Naive B cell (primary cell): ENCODE measurements around the gene PANK4. TPM values are rescaled to one million over a fixed set of nuclear protein-coding genes. Genes with fewer than 3 reads are reported as not detected.

Source experiments
- ATAC-seq, 2 donors: fragments of 150-1000 bp; cut with Tn5 transposase; 2 replicates each; pipeline ENCODE4 v1.10.0; 2021; ENCODE audit warnings: low read depth in 2 of 2, mild to moderate bottlenecking in 2 of 2, moderate library complexity in 2 of 2
- DNase-seq: peaks from one replicate; pipeline ENCODE4 v3.0.0; 2022
- H3K27ac Mint-ChIP-seq, 6 donors: one replicate each; pipeline ENCODE4 v1.8.0; 2020 to 2022; ENCODE audit warnings: mild to moderate bottlenecking in 6 of 6, mixed read lengths in 6 of 6, moderate library complexity in 5 of 6, inconsistent platforms in 2 of 6
- H3K27me3 Mint-ChIP-seq, 3 donors: one replicate each; pipeline ENCODE4 v1.8.0; 2021 to 2022; ENCODE audit warnings: mixed read lengths in 3 of 3, mild to moderate bottlenecking in 1 of 3
- H3K36me3 Mint-ChIP-seq, 2 donors: one replicate each; pipeline ENCODE4 v1.8.0; 2020 to 2022; ENCODE audit warnings: mixed read lengths in 2 of 2, inconsistent platforms in 1 of 2, mild to moderate bottlenecking in 1 of 2
- H3K4me1 Mint-ChIP-seq, 3 donors: one replicate each; pipeline ENCODE4 v1.8.0; 2020 to 2022; ENCODE audit warnings: mixed read lengths in 3 of 3, inconsistent platforms in 1 of 3, mild to moderate bottlenecking in 1 of 3, moderate library complexity in 1 of 3
- H3K4me3 Mint-ChIP-seq, 8 donors: one replicate each; pipeline ENCODE4 v1.8.0; 2020 to 2022; ENCODE audit warnings: mild to moderate bottlenecking in 8 of 8, mixed read lengths in 8 of 8, moderate library complexity in 8 of 8, inconsistent platforms in 2 of 8
- H3K9me3 Mint-ChIP-seq, 7 donors: one replicate each; pipeline ENCODE4 v1.8.0; 2020 to 2022; ENCODE audit warnings: mixed read lengths in 7 of 7, mild to moderate bottlenecking in 5 of 7, inconsistent platforms in 2 of 7, moderate library complexity in 1 of 7
- polyA plus RNA-seq, 6 donors: library from polyadenylated mRNA; unstranded; fragments of 300-500 nt; fragmentation: Illumina TruSeq; gene quantifications; one replicate each; pipeline ENCODE4 v1.2.3, GENCODE V29; 2021; ENCODE audit warnings: low read depth in 6 of 6

Gene PANK4
- polyA plus RNA-seq, 6 donors from 2014 or later, result 8.6 to 22.2 (median 9.9) TPM

- Mint-ChIP-seq H3K27me3 (peaks cover 0 to 28% (median 5%) of the 10 kb centered on the region in 3 donors), H3K27ac (peak overlapping the region in 2 of 6 donors; percentile 36 to 69), H3K36me3 (no peaks in the 10 kb centered on the region), H3K4me3 (peak overlapping the region; percentile 25 to 99 (median 50)), H3K9me3 (no peaks in the 10 kb centered on the region), H3K4me1 (peaks cover 15 to 41% (median 41%) of the 10 kb centered on the region in 3 donors)
- DNase-seq (no peak), ATAC-seq (no peak)
Observed at GRCh38 chr1:2527556-2527860, 1.1 kb upstream of the PANK4 start.

GRCh38 chr1:2526824-2527555 lies 594 bp upstream of the PANK4 start:
- Mint-ChIP-seq H3K36me3 (no peaks in the 10 kb centered on the region), H3K4me1 (peaks cover 16 to 41% (median 41%) of the 10 kb centered on the region in 3 donors), H3K27me3 (peaks cover 0 to 25% (median 5%) of the 10 kb centered on the region in 3 donors), H3K9me3 (no peaks in the 10 kb centered on the region), H3K4me3 (peak overlapping the region; percentile 33 to 99 (median 72)), H3K27ac (peak overlapping the region in 4 of 6 donors; percentile 6 to 92 (median 52))
- no peak for DNase-seq
- ATAC-seq, result no peak

- Mint-ChIP-seq H3K9me3 (no peaks in the 10 kb centered on the region), H3K4me1 (peaks cover 16 to 41% (median 39%) of the 10 kb centered on the region in 3 donors), H3K4me3 (peak overlapping the region; percentile 83 to 99 (median 98)), H3K27ac (peak overlapping the region in 4 of 6 donors; percentile 30 to 73 (median 50)), H3K36me3 (no peaks in the 10 kb centered on the region), H3K27me3 (peaks cover 0 to 11% (median 5%) of the 10 kb centered on the region in 3 donors)
- no peak for DNase-seq
- ATAC-seq, result no peak
Observed at GRCh38 chr1:2525572-2525919, 850 bp downstream of the PANK4 start.

GRCh38 chr1:2523891-2524609 lies 2.3 kb downstream of the PANK4 start:
- DNase-seq, result no peak
- Mint-ChIP-seq H3K27me3 (peaks cover 0 to 11% (median 4%) of the 10 kb centered on the region in 3 donors), H3K36me3 (peaks cover 0 to 3% of the 10 kb centered on the region in 2 donors), H3K4me1 (peaks cover 16 to 40% (median 38%) of the 10 kb centered on the region in 3 donors), H3K4me3 (peak overlapping the region; percentile 83 to 99 (median 98)), H3K27ac (peak overlapping the region in 3 of 6 donors; percentile 24 to 68 (median 64)), H3K9me3 (no peaks in the 10 kb centered on the region)
- no peak for ATAC-seq

GRCh38 chr1:2523191-2523890 lies 3.1 kb downstream of the PANK4 start:
- no peaks in the 10 kb centered on the region for H3K9me3 Mint-ChIP-seq
- ATAC-seq, result no peak
- H3K27me3 Mint-ChIP-seq, result peaks cover 0 to 11% (median 0%) of the 10 kb centered on the region in 3 donors
- H3K27ac Mint-ChIP-seq, result no peak overlapping the region
- H3K4me3 Mint-ChIP-seq, result peak overlapping the region in 4 of 8 donors; percentile 22 to 97 (median 72)
- DNase-seq, result no peak
- peaks cover 16 to 35% (median 32%) of the 10 kb centered on the region in 3 donors for H3K4me1 Mint-ChIP-seq
- peaks cover 0 to 7% of the 10 kb centered on the region in 2 donors for H3K36me3 Mint-ChIP-seq

GRCh38 chr1:2522230-2522629 lies 4.2 kb downstream of the PANK4 start:
- H3K27me3 Mint-ChIP-seq, result peaks cover 0 to 6% (median 0%) of the 10 kb centered on the region in 3 donors

GRCh38 chr1:2520806-2521205 lies 5.6 kb downstream of the PANK4 start:
- H3K27me3 Mint-ChIP-seq, result no peaks in the 10 kb centered on the region
- no peak overlapping the region for H3K27ac Mint-ChIP-seq
- DNase-seq, result no peak
- peaks cover 11 to 24% (median 24%) of the 10 kb centered on the region in 3 donors for H3K4me1 Mint-ChIP-seq
- H3K4me3 Mint-ChIP-seq, result no peak overlapping the region
- peaks cover 0 to 7% of the 10 kb centered on the region in 2 donors for H3K36me3 Mint-ChIP-seq
- H3K9me3 Mint-ChIP-seq, result no peaks in the 10 kb centered on the region
- ATAC-seq, result no peak

More at GRCh38 chr1:2522230-2522629, 4.2 kb downstream of the PANK4 start:
- H3K36me3 Mint-ChIP-seq, result peaks cover 0 to 7% of the 10 kb centered on the region in 2 donors
- peak overlapping the region in 1 of 8 donors; percentile 76 for H3K4me3 Mint-ChIP-seq
- H3K9me3 Mint-ChIP-seq, result no peaks in the 10 kb centered on the region
- H3K4me1 Mint-ChIP-seq, result peaks cover 16 to 30% (median 30%) of the 10 kb centered on the region in 3 donors
- H3K27ac Mint-ChIP-seq, result peak overlapping the region in 1 of 6 donors; percentile 54
- DNase-seq (no peak), ATAC-seq (no peak)

GRCh38 chr1:2520206-2520605 lies 6.2 kb downstream of the PANK4 start:
- no peak for ATAC-seq
- Mint-ChIP-seq H3K4me3 (no peak overlapping the region), H3K27ac (no peak overlapping the region), H3K9me3 (no peaks in the 10 kb centered on the region), H3K27me3 (no peaks in the 10 kb centered on the region), H3K36me3 (peaks cover 0 to 7% of the 10 kb centered on the region in 2 donors), H3K4me1 (peaks cover 9 to 21% (median 20%) of the 10 kb centered on the region in 3 donors)
- no peak for DNase-seq

- H3K27ac Mint-ChIP-seq, result no peak overlapping the region
- no peak for DNase-seq
- H3K4me3 Mint-ChIP-seq, result no peak overlapping the region
- peaks cover 5 to 16% (median 16%) of the 10 kb centered on the region in 3 donors for H3K4me1 Mint-ChIP-seq
- ATAC-seq, result no peak
- H3K27me3 Mint-ChIP-seq, result no peaks in the 10 kb centered on the region
- H3K36me3 Mint-ChIP-seq, result peaks cover 0 to 7% of the 10 kb centered on the region in 2 donors
- no peaks in the 10 kb centered on the region for H3K9me3 Mint-ChIP-seq
Observed at GRCh38 chr1:2519729-2520128, 6.7 kb downstream of the PANK4 start.

GRCh38 chr1:2519029-2519685 lies 7.2 kb downstream of the PANK4 start:
- no peaks in the 10 kb centered on the region for H3K9me3 Mint-ChIP-seq
- peaks cover 5 to 11% (median 10%) of the 10 kb centered on the region in 3 donors for H3K4me1 Mint-ChIP-seq
- peaks cover 0 to 7% of the 10 kb centered on the region in 2 donors for H3K36me3 Mint-ChIP-seq
- DNase-seq (no peak), ATAC-seq (no peak)
- no peak overlapping the region for H3K27ac Mint-ChIP-seq
- H3K4me3 Mint-ChIP-seq, result no peak overlapping the region
- no peaks in the 10 kb centered on the region for H3K27me3 Mint-ChIP-seq

GRCh38 chr1:2518528-2518927 lies 7.9 kb downstream of the PANK4 start:
- no peak for ATAC-seq
- Mint-ChIP-seq H3K27me3 (no peaks in the 10 kb centered on the region), H3K4me1 (peaks cover 5 to 9% (median 5%) of the 10 kb centered on the region in 3 donors), H3K36me3 (peaks cover 0 to 7% of the 10 kb centered on the region in 2 donors), H3K4me3 (peak overlapping the region in 1 of 8 donors; percentile 66), H3K27ac (no peak overlapping the region), H3K9me3 (no peaks in the 10 kb centered on the region)
- DNase-seq, result no peak

GRCh38 chr1:2517966-2518365 lies 8.4 kb downstream of the PANK4 start:
- H3K27me3 Mint-ChIP-seq, result no peaks in the 10 kb centered on the region
- peaks cover 1 to 5% (median 3%) of the 10 kb centered on the region in 3 donors for H3K4me1 Mint-ChIP-seq
- H3K9me3 Mint-ChIP-seq, result no peaks in the 10 kb centered on the region
- no peak overlapping the region for H3K27ac Mint-ChIP-seq
- DNase-seq, result no peak
- no peak for ATAC-seq
- H3K4me3 Mint-ChIP-seq, result no peak overlapping the region
- H3K36me3 Mint-ChIP-seq, result peaks cover 0 to 7% of the 10 kb centered on the region in 2 donors

- Mint-ChIP-seq H3K27me3 (no peaks in the 10 kb centered on the region), H3K4me3 (no peak overlapping the region), H3K36me3 (peaks cover 0 to 7% of the 10 kb centered on the region in 2 donors), H3K4me1 (no peaks in the 10 kb centered on the region), H3K27ac (no peak overlapping the region), H3K9me3 (no peaks in the 10 kb centered on the region)
- no peak for ATAC-seq
- no peak for DNase-seq
Observed at GRCh38 chr1:2516946-2517345, 9.4 kb downstream of the PANK4 start.
